Stimulated activated memory B cell treated with anti-CD40 and anti-IgM and Interleukin-4, amounts not matched to agents 10 μg/mL and 1 μg/mL and 100 μg/mL, for 72 hours (primary cell): ENCODE data around the gene KCMF1.

Source experiments
- ATAC-seq: fragments of 150-1000 bp; cut with Tn5 transposase; 2 replicates; pipeline ENCODE4 v1.10.0; 2021
- H3K27ac Mint-ChIP-seq: one replicate; pipeline ENCODE4 v1.8.0; 2022; ENCODE audit warnings: mild to moderate bottlenecking, mixed read lengths
- H3K27me3 Mint-ChIP-seq: one replicate; pipeline ENCODE4 v1.8.0; 2022; ENCODE audit warnings: mixed read lengths
- H3K36me3 Mint-ChIP-seq: one replicate; pipeline ENCODE4 v1.8.0; 2022; ENCODE audit warnings: mixed read lengths
- H3K4me1 Mint-ChIP-seq: one replicate; pipeline ENCODE4 v1.8.0; 2022; ENCODE audit warnings: mixed read lengths
- H3K4me3 Mint-ChIP-seq: one replicate; pipeline ENCODE4 v1.8.0; 2022; ENCODE audit warnings: mild to moderate bottlenecking, moderate library complexity, mixed read lengths
- H3K9me3 Mint-ChIP-seq: one replicate; pipeline ENCODE4 v1.8.0; 2022; ENCODE audit warnings: mixed read lengths

KCMF1 gene

DNA sequence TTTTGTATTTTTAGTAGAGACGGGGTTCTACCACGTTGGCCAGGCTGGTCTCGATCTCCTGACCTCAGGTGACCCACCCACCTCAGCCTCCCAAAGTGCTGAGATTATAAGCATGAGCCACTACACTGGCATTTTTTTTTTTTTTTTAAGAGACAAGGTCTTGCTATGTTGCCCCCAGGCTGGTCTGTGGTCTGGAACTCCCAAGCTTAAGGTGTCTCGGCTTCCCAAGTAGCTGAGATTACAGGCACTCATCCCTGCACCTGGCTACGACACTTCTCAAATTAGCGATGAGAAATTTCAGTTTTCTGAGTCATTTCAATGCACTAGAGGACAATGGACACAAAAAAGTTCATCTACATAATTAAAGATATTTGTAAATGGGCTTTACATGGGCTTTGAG, 125.7 kb downstream of the KCMF1 start:
- Mint-ChIP-seq H3K27me3 (peaks cover 33% of the 10 kb centered on the region), H3K9me3 (no peaks in the 10 kb centered on the region), H3K4me3 (no peak overlapping the region), H3K27ac (no peak overlapping the region), H3K4me1 (no peaks in the 10 kb centered on the region), H3K36me3 (no peaks in the 10 kb centered on the region)
- ATAC-seq, result no peak

DNA sequence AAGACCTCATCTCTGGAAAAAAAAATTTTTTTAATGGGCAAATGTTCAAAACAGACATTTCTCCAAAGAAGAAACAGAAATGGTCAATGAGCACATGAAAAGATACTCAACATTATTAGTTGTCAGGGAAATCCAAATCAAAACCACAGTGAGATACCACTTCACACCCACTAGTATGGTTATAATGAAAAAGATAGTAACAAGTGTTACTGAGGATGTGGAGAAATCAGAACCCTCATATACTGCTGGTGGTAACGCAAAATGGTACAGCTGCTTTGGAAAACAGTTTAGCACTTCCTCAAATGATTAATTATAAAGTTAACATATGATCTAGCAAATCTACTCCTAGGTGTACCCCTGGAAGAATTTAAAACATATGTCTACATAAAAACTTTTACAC, 133.3 kb downstream of the KCMF1 start:
- Mint-ChIP-seq H3K9me3 (no peaks in the 10 kb centered on the region), H3K27me3 (peaks cover 3% of the 10 kb centered on the region), H3K36me3 (no peaks in the 10 kb centered on the region), H3K4me1 (no peaks in the 10 kb centered on the region), H3K27ac (no peak overlapping the region), H3K4me3 (no peak overlapping the region)
- no peak for ATAC-seq

DNA sequence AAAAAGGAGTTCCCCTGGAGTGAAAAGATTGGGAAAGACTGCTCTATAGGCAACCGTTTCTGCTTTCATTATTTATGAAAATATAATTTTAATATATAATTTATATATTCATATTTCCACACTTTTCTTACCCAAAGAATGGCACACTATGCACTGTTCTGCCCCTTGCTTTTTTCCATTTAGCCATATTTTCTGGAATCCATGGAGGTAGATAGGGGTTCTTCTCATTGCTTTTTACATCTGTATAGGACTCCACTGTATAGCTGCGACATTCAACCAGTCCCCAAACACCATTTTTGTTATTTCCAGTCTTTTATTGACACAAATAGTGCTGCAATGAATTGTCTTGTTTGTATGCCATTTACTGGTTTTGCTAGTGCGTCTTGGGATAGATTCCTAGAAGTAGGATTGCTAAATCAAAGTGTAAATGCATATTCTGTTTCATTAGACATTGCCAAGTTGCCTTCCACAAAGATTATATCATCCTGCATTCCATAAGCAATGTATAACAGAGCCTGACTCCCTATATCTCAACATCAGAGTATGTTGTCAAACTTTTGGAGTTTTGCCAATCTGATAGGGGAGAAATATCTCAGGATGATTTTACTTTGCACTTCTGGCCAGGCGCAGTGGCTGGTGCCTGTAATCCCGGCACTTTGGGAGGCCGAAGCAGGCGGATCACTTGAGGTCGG, 135.7 kb downstream of the KCMF1 start:
- H3K9me3 Mint-ChIP-seq, result no peaks in the 10 kb centered on the region
- H3K27me3 Mint-ChIP-seq, result no peaks in the 10 kb centered on the region
- no peaks in the 10 kb centered on the region for H3K4me1 Mint-ChIP-seq
- H3K27ac Mint-ChIP-seq, result no peak overlapping the region
- H3K36me3 Mint-ChIP-seq, result no peaks in the 10 kb centered on the region
- H3K4me3 Mint-ChIP-seq, result no peak overlapping the region
- ATAC-seq, result no peak
